NCI-H1048 (cell line): ENCODE measurements around the gene TRIM2.

Experiments
- DNase-seq: peaks from one replicate; lab custom pipeline; 2025; lab: John Stamatoyannopoulos, UW

TRIM2 gene

DNA sequence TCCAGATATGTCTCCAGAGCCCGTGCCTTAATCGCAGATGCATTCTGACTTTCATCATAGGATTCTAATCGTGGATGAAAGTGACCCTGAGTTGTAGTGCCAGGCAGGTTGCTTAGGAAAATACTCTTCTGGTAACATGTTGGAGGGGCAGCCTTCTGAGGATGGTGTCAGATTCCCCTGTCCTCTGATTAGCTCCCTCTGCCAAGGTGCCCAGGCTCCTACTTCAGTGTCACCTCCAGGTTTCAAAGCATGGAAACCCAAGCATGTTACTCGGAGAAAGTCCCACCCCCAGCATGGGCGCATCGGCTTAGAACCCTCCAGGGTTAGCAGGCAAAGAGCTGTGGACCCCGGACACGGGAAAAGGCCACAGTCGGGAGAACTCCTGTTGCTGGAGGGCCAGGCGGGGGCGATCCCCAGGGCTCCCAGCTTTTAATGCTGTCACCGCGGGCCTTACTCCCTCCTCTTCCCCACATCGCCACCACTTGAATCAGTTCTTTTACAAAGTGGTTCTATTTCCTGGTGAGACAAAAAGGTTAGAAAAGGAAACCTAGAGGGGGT, 44.5 kb downstream of the TRIM2 start:
- DNase-seq: no peak

GRCh38 chr4:153249199-153250041, 45.2 kb downstream of the TRIM2 start:
- peak; percentile 38 for DNase-seq

DNA sequence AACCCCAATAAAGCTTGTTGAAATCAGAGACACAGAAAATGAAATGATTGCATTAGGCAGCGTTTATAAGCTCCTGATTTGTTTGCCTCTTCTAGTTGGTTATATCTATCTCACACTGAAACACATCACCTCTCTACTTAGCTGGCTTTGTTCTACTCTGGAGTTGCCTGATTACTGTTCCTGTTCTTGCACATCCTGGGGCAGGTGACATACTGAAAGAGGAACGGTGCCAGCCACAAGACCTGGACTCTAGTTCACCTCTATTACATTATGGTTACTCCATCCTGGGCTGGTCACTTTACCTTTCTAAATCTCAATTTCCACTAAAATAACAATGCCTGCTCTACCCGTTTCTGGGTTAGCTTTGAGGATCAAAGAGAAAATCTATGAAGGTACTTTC, 47.9 kb downstream of the TRIM2 start:
- no peak for DNase-seq

- no peak for DNase-seq
Measured at GRCh38 chr4:153255233-153255632, 51.0 kb downstream of the TRIM2 start.

DNA sequence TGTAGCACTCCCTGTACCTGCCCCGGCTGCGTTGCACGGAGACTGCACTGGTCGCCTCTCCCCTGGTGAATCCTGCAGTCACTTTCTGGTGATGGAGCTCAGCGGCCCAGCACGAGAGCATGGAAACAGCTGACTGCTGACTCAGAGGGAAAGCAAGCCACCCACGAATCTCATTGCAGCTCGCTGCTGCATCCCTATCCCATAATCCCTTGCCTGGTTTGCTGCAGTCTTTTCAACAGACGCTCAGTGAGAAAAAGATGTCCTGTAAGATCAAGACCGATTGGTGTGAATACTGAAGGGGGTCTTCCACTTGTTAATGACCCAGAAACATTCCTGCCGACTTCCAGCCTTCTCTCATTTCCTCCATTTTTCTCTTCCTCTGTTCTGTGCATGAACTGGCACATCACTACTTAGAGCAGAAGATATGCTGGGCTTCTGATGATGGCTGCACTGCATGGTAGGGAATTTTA, 52.9 kb downstream of the TRIM2 start:
- DNase-seq: no peak

- no peak for DNase-seq
Measured at GRCh38 chr4:153257991-153258390, 53.7 kb downstream of the TRIM2 start.

GRCh38 chr4:153258750-153259149, 54.5 kb downstream of the TRIM2 start:
- DNase-seq: no peak

GRCh38 chr4:153259661-153260060, 55.4 kb downstream of the TRIM2 start:
- DNase-seq: no peak

- DNase-seq: no peak
Measured at GRCh38 chr4:153260132-153260531, 55.9 kb downstream of the TRIM2 start.

DNA sequence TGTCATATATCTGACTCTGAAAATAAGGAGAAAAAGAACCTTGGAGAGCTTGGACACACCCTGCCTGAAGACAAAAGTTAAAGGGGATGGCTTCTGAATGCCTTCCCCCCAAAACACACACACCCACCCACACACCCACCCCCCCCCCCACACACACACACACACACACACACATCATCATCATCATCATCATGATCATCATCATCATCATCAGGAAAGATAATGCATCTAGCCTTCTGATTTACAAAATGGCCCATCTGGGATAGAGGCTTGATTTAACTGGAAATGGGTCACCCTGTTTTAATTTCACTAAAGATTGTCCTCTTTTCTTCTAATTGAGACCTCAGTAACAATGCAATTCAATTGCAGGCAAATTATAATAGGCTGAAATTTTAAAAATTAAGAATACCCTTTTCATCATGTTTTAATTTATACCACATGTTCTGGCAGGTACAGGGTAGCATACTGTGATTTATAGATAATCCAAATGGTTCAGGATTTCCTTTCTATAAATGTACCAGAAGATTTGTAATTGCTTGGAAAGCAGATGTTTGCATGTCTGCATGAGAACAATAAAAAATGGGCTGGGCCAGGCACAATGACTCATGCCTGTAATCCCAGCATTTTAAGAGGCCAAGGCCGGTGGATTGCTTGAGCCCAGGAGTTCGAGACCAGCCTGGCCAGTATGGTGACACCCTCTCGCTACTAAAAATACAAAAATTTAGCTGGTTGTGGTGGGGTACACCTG, 56.5 kb downstream of the TRIM2 start:
- no peak for DNase-seq

DNA sequence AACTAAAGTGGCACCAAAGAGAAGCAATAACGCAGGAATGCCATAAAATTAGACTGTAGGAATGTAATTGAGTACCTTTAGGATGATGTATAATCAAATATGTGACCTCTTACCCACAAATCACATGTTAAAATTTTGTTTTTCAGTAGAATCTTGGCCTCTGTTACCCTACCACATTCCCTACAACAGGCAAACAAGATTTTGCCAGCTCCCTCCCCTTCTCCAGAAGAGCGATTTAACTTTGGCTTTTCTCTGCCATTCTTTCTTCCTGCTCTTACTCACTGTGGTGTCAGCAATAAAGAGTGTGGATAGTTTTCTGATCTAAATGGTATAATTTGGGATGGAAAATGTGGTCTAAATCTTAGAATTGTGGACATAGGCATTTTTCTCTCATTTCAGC, 57.2 kb downstream of the TRIM2 start:
- DNase-seq: no peak

DNA sequence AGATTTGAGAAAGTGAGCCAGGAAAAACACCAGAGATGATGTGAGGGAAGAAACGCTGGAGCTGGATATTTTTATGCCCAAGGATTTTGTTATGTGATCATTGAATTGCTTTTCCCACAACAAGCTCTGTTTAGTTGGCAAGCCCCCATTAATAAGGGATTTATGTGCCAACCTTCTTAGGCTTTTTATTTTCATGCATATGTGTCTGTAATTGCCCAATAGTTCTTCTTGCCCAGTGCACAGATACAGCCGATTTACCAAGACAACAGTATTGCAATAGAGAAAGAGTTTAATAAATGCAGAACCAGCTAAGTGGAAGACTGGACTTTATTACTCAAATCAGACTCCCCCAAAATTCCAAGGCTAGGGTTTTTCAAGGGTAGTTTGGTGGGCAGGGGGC, 57.7 kb downstream of the TRIM2 start:
- no peak for DNase-seq

- DNase-seq: no peak
Measured at GRCh38 chr4:153265306-153266047, 61.2 kb downstream of the TRIM2 start.

DNA sequence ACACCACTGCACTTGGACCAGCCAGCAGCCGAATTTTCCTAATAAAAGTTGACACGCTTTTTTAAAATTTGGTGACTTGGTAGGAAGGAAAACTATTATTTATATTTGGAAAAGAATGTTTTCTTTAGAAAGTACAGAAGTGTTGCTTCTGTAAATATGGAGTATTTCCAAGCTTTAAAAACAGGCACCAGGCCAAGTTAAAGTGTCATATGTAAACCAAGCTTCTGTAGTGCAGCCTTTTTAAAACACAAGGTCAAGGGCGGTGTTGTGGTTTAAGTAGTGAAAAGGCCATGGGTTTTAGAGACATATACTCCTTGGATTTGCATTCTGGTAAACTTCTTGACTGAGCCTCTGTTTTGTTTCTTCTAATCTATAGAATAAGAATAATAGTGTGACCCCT, 62.7 kb downstream of the TRIM2 start:
- DNase-seq: no peak

DNA sequence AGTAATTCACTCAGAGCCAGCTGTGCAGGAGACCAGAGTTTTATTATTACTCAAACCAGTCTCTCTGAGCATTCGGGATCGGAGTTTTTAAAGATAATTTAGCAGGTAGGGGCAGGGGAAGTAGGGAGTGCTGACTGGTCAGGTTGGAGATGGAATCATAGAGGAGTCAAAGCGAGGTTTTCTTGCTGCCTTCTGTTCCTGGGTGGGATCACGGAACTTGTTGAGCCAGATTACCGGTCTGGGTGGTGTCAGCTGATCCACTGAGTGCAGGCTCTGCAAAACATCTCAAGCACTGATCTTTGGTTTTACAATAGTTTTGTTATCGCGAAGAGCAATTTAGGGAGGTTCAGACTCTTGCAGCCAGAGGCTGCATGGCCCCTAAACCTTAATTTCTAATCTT, 63.6 kb downstream of the TRIM2 start:
- DNase-seq: no peak

DNA sequence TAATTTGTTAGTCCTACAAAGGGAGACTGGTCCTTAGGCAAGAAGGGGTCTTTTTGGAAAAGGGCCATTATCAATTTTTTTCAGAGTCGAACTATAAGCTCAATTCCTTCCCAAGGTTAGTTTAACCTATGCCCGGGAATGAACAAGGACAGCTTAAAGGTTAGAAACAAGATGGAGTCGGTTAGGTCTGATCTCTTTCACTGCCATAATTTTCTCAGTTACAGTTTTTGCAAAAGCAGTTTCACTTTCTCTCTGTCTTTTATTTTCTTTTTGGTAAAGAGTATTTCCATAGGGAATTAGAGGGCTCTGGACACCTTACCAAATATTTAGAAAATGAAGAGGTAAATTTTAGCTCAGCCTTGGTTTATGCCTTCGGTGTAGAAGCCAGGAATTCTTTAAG, 64.1 kb downstream of the TRIM2 start:
- DNase-seq: no peak

- DNase-seq: no peak
Measured at GRCh38 chr4:153269218-153269990, 65.2 kb downstream of the TRIM2 start.

DNA sequence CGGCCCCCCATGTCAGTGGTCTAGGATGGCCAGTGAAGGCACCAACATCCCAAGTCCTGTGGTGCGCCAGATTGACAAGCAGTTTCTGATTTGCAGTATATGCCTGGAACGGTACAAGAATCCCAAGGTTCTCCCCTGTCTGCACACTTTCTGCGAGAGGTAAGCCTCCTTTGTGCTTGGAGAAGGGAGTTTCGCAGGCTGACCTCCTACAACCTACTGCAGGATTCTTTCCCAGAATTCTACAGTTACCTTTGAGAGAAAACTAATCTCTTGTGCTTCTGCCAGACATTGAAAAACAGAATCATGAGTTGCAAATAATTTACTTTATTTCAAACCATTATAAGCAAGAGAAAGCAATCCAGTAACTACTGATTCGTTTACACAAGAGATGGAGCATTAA, 66.1 kb downstream of the TRIM2 start:
- no peak for DNase-seq

GRCh38 chr4:153271820-153272219, 67.6 kb downstream of the TRIM2 start:
- DNase-seq: no peak

- DNase-seq: no peak
Measured at GRCh38 chr4:153273751-153274150, 69.5 kb downstream of the TRIM2 start.

GRCh38 chr4:153274967-153275366, 70.7 kb downstream of the TRIM2 start:
- DNase-seq: no peak
